GM18951 (cell line): ENCODE measurements around the gene BAIAP2.
"Not testable (repeated sequence)": the region's sequence is repeated elsewhere in the genome, so short reads cannot be mapped to it uniquely, and the experiment has no call there.

ENCODE experiments used
- POLR2A ChIP-seq: IDR thresholded peaks from 4 replicates; pipeline ENCODE4 v1.6.1; 2011; ENCODE audit warnings: mild to moderate bottlenecking; ENCODE audit not compliant: insufficient read length, insufficient read depth; ENCODE audit errors: extremely low read depth
- in situ Hi-C: fragments of 300-500 bp; cut with MboI; formaldehyde crosslinking; loops from one replicate; pipeline ENCODE4 v1.12.0; 2022; ENCODE audit warnings: low sequenced_read_pairs, mixed read lengths, inconsistent platforms; ENCODE audit not compliant: unreplicated experiment

Gene BAIAP2

GRCh38 chr17:81021531-81022343 lies 13.2 kb upstream of the BAIAP2 start:
- no peak for TF ChIP-seq POLR2A
- in situ Hi-C loops: no loop called here

GRCh38 chr17:81022344-81022676 lies 12.6 kb upstream of the BAIAP2 start:
- TF ChIP-seq POLR2A: no peak
- in situ Hi-C loops: no loop called here

- in situ Hi-C loops: no loop called here
- TF ChIP-seq POLR2A: no peak
Measured at GRCh38 chr17:81025065-81025740, 9.7 kb upstream of the BAIAP2 start.

GRCh38 chr17:81025741-81026129 lies 9.2 kb upstream of the BAIAP2 start:
- no peak for TF ChIP-seq POLR2A
- in situ Hi-C loops: no loop called here

GRCh38 chr17:81026266-81027036 lies 8.5 kb upstream of the BAIAP2 start:
- in situ Hi-C loops: no loop called here
- no peak for TF ChIP-seq POLR2A

- in situ Hi-C loops: no loop called here
- TF ChIP-seq POLR2A: no peak
Measured at GRCh38 chr17:81027038-81027437, 7.9 kb upstream of the BAIAP2 start.

- in situ Hi-C loops: no loop called here
Measured at GRCh38 chr17:81027591-81028505, 7.1 kb upstream of the BAIAP2 start.

GRCh38 chr17:81028506-81028858 lies 6.5 kb upstream of the BAIAP2 start:
- TF ChIP-seq POLR2A: no peak
- in situ Hi-C loops: no loop called here

More at GRCh38 chr17:81027591-81028505, 7.1 kb upstream of the BAIAP2 start:
- TF ChIP-seq POLR2A: no peak

GRCh38 chr17:81029859-81030258 lies 5.1 kb upstream of the BAIAP2 start:
- in situ Hi-C loops: no loop called here
- no peak for TF ChIP-seq POLR2A

GRCh38 chr17:81030312-81030711 lies 4.6 kb upstream of the BAIAP2 start:
- in situ Hi-C loops: not testable (repeated sequence)

GRCh38 chr17:81030741-81031565 lies 4.0 kb upstream of the BAIAP2 start:
- in situ Hi-C loops: no loop called here
- TF ChIP-seq POLR2A: no peak

GRCh38 chr17:81031566-81032550 lies 3.1 kb upstream of the BAIAP2 start:
- no peak for TF ChIP-seq POLR2A
- in situ Hi-C loops: no loop called here
